ENCODE data around the gene NIT1. TPM values are rescaled to one million over a fixed set of nuclear protein-coding genes. Genes with fewer than 3 reads are reported as not detected.

NIT1 gene
- total and polyA plus RNA-seq, 2 of the 13 experiments (the other 11 are each of a cell fraction or from before 2014, with no cell fraction given), result 22.7 to 31.0 TPM

DNA sequence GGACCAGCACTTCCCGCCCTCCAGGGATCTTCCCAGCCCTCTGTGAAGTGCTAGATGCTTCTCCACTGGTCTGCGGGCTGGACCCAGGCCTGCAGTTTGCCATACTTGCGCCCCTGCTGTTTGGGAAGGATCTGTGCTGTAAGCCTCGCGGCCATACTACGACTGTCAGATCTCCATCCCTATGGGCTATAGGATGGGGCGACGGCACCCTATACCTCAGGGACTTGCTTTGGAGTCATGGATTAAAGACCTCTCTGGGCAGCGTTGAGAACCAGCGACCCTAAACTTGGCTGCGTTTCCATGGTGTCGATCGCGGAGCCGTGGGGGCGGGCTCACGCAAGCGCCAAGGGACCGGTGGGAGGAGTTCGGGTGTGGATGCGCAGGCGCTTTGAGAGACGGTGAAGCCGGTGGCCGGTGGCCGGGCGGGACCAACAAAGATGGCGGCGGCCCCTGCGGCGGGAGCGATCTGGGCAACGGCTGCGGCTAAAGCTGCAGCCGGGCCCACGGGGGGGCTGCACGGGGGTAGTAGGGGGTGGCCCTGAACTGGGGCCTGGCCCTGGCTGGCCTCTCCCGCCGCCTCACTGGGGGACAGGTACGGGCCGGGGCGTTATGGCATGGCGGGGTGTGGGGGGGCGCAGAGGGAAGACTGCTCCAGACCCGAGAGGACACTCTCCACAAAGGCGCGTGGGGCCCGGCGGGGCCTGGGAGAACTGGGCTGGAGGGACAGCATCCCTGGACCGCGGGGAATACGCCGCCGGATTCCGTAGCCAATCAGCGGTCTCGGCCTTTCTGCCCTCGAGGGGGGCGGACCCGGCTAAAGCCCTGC is 41.4 kb downstream of the NIT1 start, which contains the start of gene USP21 (continued):
- TF ChIP-seq, protein P1, sequence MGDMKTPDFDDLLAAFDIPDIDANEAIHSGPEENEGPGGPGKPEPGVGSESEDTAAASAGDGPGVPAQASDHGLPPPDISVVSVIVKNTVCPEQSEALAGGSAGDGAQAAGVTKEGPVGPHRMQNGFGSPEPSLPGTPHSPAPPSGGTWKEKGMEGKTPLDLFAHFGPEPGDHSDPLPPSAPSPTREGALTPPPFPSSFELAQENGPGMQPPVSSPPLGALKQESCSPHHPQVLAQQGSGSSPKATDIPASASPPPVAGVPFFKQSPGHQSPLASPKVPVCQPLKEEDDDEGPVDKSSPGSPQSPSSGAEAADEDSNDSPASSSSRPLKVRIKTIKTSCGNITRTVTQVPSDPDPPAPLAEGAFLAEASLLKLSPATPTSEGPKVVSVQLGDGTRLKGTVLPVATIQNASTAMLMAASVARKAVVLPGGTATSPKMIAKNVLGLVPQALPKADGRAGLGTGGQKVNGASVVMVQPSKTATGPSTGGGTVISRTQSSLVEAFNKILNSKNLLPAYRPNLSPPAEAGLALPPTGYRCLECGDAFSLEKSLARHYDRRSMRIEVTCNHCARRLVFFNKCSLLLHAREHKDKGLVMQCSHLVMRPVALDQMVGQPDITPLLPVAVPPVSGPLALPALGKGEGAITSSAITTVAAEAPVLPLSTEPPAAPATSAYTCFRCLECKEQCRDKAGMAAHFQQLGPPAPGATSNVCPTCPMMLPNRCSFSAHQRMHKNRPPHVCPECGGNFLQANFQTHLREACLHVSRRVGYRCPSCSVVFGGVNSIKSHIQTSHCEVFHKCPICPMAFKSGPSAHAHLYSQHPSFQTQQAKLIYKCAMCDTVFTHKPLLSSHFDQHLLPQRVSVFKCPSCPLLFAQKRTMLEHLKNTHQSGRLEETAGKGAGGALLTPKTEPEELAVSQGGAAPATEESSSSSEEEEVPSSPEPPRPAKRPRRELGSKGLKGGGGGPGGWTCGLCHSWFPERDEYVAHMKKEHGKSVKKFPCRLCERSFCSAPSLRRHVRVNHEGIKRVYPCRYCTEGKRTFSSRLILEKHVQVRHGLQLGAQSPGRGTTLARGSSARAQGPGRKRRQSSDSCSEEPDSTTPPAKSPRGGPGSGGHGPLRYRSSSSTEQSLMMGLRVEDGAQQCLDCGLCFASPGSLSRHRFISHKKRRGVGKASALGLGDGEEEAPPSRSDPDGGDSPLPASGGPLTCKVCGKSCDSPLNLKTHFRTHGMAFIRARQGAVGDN (CRISPR knock-in tag; IDR thresholded peaks at IDR 0.05), result peak; percentile 73
- TF ChIP-seq ZNF441 (CRISPR knock-in tag; IDR thresholded peaks at IDR 0.05; ENCODE audit: borderline replicate concordance) (no peak), ZFX (CRISPR knock-in tag; IDR thresholded peaks at IDR 0.05; ENCODE audit: low read depth) (peak; percentile 67; the same call in 1 of the 2 replicates), ZBTB38 (CRISPR knock-in tag; IDR thresholded peaks at IDR 0.05) (peak; percentile 64), ZNF124 (CRISPR knock-in tag; IDR thresholded peaks at IDR 0.05) (0 out of 2 replicates have a peak, but pooled peaks have one; percentile 23), SCMH1 (CRISPR knock-in tag; IDR thresholded peaks at IDR 0.05; ENCODE audit: borderline replicate concordance) (no peak), ZSCAN9 (CRISPR knock-in tag; IDR thresholded peaks at IDR 0.05; ENCODE audit: borderline replicate concordance) (no peak), KLF15 (CRISPR knock-in tag; IDR thresholded peaks at IDR 0.05; ENCODE audit: borderline replicate concordance) (no peak), ZNF34 (CRISPR knock-in tag; IDR thresholded peaks at IDR 0.05; ENCODE audit: borderline replicate concordance) (0 out of 2 replicates have a peak, but pooled peaks have one; percentile 73), ZNF546 (CRISPR knock-in tag; conservative IDR thresholded peaks at IDR 0.05) (0 out of 2 replicates have a peak, but pooled peaks have one; percentile 43), ZNF350 (CRISPR knock-in tag; IDR thresholded peaks at IDR 0.05; ENCODE audit: borderline replicate concordance, low read depth) (peak; percentile 53; the same call in 1 of the 2 replicates), PHF8 (CRISPR knock-in tag; IDR thresholded peaks at IDR 0.05) (peak; percentile 83), AGO2 (optimal IDR thresholded peaks at IDR 0.05; ENCODE audit: low read depth, low read length) (peak; percentile 90), ZNF709 (CRISPR knock-in tag; IDR thresholded peaks at IDR 0.05) (peak; percentile 37; the same call in 1 of the 2 replicates), GABPA (IDR thresholded peaks at IDR 0.05; ENCODE audit: low read depth, low read length) (no peak), GABPA (CRISPR knock-in tag; IDR thresholded peaks at IDR 0.05; ENCODE audit: low read depth) (peak; percentile 54; the same call in 1 of the 2 replicates), ZNF747 (CRISPR knock-in tag; IDR thresholded peaks at IDR 0.05; ENCODE audit: borderline replicate concordance) (peak; percentile 17; the same call in 1 of the 2 replicates), ZNF230 (CRISPR knock-in tag; IDR thresholded peaks at IDR 0.05) (0 out of 2 replicates have a peak, but pooled peaks have one; percentile 31)
- TF ChIP-seq, protein P2, sequence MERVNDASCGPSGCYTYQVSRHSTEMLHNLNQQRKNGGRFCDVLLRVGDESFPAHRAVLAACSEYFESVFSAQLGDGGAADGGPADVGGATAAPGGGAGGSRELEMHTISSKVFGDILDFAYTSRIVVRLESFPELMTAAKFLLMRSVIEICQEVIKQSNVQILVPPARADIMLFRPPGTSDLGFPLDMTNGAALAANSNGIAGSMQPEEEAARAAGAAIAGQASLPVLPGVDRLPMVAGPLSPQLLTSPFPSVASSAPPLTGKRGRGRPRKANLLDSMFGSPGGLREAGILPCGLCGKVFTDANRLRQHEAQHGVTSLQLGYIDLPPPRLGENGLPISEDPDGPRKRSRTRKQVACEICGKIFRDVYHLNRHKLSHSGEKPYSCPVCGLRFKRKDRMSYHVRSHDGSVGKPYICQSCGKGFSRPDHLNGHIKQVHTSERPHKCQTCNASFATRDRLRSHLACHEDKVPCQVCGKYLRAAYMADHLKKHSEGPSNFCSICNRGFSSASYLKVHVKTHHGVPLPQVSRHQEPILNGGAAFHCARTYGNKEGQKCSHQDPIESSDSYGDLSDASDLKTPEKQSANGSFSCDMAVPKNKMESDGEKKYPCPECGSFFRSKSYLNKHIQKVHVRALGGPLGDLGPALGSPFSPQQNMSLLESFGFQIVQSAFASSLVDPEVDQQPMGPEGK (CRISPR knock-in tag; IDR thresholded peaks at IDR 0.05), result peak; percentile 48
- TF ChIP-seq, protein P3, sequence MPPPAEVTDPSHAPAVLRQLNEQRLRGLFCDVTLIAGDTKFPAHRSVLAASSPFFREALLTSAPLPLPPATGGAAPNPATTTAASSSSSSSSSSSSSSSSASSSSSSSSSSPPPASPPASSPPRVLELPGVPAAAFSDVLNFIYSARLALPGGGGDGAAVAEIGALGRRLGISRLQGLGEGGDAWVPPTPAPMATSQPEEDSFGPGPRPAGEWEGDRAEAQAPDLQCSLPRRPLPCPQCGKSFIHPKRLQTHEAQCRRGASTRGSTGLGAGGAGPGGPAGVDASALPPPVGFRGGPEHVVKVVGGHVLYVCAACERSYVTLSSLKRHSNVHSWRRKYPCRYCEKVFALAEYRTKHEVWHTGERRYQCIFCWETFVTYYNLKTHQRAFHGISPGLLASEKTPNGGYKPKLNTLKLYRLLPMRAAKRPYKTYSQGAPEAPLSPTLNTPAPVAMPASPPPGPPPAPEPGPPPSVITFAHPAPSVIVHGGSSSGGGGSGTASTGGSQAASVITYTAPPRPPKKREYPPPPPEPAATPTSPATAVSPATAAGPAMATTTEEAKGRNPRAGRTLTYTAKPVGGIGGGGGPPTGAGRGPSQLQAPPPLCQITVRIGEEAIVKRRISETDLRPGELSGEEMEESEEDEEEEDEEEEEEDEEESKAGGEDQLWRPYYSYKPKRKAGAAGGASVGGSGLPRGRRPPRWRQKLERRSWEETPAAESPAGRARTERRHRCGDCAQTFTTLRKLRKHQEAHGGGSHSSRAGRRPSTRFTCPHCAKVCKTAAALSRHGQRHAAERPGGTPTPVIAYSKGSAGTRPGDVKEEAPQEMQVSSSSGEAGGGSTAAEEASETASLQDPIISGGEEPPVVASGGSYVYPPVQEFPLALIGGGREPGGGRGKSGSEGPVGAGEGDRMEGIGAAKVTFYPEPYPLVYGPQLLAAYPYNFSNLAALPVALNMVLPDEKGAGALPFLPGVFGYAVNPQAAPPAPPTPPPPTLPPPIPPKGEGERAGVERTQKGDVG (CRISPR knock-in tag; IDR thresholded peaks at IDR 0.05; ENCODE audit: borderline replicate concordance), result no peak
